ENCODE results near the gene LAMC3.
"Not testable (repeated sequence)": the region's sequence is repeated elsewhere in the genome, so short reads cannot be mapped to it uniquely, and the experiment has no call there.

GRCh38 chr9:131099845-131100244 is 90.9 kb downstream of the LAMC3 start:
- not testable (repeated sequence) for TF ChIP-seq CTCF (IDR thresholded peaks at IDR 0.05; ENCODE audit: poor library complexity, severe bottlenecking); POLR2AphosphoS5 (IDR thresholded peaks at IDR 0.05); EZH2 (IDR thresholded peaks at IDR 0.05; ENCODE audit: borderline replicate concordance, insufficient read depth, low read length, poor library complexity, severe bottlenecking); RAD21 (conservative IDR thresholded peaks at IDR 0.05); TAF1 (IDR thresholded peaks at IDR 0.05; ENCODE audit: low read depth); REST (IDR thresholded peaks at IDR 0.05; ENCODE audit: borderline replicate concordance)

Data from neural cell (in vitro differentiated cells).